Measurements from ENCODE around the gene OR2A25.

The OR2A25 gene

DNA sequence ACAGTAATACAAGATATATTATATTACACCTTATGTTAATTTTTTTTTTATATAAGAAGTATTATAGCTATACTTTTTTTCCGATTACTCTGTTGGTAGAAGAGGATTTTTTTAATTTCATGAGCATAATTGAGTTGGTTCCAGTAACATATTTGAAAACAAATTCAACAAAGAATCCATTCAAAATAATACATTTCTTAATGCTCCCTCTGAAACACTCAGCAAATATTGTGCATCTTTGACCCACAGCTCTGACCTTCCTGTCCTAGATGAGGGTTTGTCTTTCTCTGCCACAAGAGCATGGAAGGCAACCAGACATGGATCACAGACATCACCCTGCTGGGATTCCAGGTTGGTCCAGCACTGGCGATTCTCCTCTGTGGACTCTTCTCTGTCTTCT lies 39.7 kb downstream of the OR2A25 start, which contains the start of gene OR2A2:
Gene OR2A2 (plus strand): TSS at position 301 of the 400 bp plus-strand sequence. CDS start 0 bp downstream, at position 301.
- Histone ChIP-seq H3K4me3 (ENCODE audit: low read depth in 1 of 2, low read length in 2 of 2) (no peak within 1 kb of the TSS), H3K27ac (ENCODE audit: low read depth, low read length) (no peak within 1 kb of the TSS), H3K36me3 (ENCODE audit: control insufficient read depth in 1 of 2, insufficient read depth in 2 of 2, low read length in 2 of 2) (no peaks in the 10 kb centered on the region), H3K9me3 (ENCODE audit: control insufficient read depth in 1 of 2, low read length in 2 of 2) (no peaks in the 10 kb centered on the region), H3K4me1 (ENCODE audit: control insufficient read depth in 1 of 2, insufficient read depth in 2 of 2, low read length in 2 of 2) (no peaks in the 10 kb centered on the region), H3K27me3 (ENCODE audit: control insufficient read depth in 1 of 2, insufficient read depth in 2 of 2, low read length in 2 of 2) (no peaks in the 10 kb centered on the region), H3K9ac (ENCODE audit: low read depth in 1 of 2, low read length in 2 of 2) (no peak within 1 kb of the TSS)

DNA sequence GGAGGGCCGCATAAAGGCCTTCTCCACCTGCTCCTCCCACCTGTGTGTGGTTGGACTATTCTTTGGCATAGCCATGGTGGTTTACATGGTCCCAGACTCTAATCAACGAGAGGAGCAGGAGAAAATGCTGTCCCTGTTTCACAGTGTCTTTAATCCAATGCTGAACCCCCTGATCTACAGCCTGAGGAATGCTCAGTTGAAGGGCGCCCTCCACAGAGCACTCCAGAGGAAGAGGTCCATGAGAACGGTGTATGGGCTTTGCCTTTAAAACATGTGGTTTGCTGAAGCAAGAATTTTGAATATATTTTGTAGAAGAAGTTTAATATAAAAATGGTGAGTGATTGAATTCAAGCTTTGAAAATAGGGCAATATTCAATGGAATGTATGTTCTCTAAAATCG lies 40.7 kb downstream of the OR2A25 start:
- H3K9ac ChIP-seq (ENCODE audit: low read depth in 1 of 2, low read length in 2 of 2): no peak overlapping the region
- no peaks in the 10 kb centered on the region for H3K27me3 ChIP-seq (ENCODE audit: control insufficient read depth in 1 of 2, insufficient read depth in 2 of 2, low read length in 2 of 2)
- no peaks in the 10 kb centered on the region for H3K36me3 ChIP-seq (ENCODE audit: control insufficient read depth in 1 of 2, insufficient read depth in 2 of 2, low read length in 2 of 2)
- no peaks in the 10 kb centered on the region for H3K4me1 ChIP-seq (ENCODE audit: control insufficient read depth in 1 of 2, insufficient read depth in 2 of 2, low read length in 2 of 2)
- H3K9me3 ChIP-seq (ENCODE audit: control insufficient read depth in 1 of 2, low read length in 2 of 2): no peaks in the 10 kb centered on the region
- no peak overlapping the region for H3K4me3 ChIP-seq (ENCODE audit: low read depth in 1 of 2, low read length in 2 of 2)
- no peak overlapping the region for H3K27ac ChIP-seq (ENCODE audit: low read depth, low read length)

DNA sequence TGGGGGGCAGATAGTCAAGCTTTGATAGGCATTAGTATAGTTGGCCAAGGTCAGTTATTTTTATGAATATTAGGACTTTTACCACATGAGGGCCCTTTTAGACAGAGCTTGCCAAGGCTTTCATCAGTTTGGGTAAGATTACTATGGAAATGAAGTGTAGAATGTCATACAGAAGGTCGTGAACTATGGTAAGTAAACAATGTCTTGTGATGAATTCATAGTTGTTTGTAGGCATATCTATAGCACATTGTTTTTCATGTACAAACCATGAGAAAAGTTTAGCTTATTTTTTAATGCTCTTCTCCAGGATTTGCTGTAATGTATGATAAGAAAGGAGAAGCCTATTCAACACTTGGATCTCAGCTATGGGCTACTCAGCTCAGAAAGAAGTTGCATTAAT lies 44.0 kb downstream of the OR2A25 start:
- H3K27ac ChIP-seq (ENCODE audit: low read depth, low read length): no peak overlapping the region
- H3K4me3 ChIP-seq (ENCODE audit: low read depth in 1 of 2, low read length in 2 of 2): no peak overlapping the region
- no peaks in the 10 kb centered on the region for H3K36me3 ChIP-seq (ENCODE audit: control insufficient read depth in 1 of 2, insufficient read depth in 2 of 2, low read length in 2 of 2)
- no peaks in the 10 kb centered on the region for H3K9me3 ChIP-seq (ENCODE audit: control insufficient read depth in 1 of 2, low read length in 2 of 2)
- no peaks in the 10 kb centered on the region for H3K4me1 ChIP-seq (ENCODE audit: control insufficient read depth in 1 of 2, insufficient read depth in 2 of 2, low read length in 2 of 2)
- H3K27me3 ChIP-seq (ENCODE audit: control insufficient read depth in 1 of 2, insufficient read depth in 2 of 2, low read length in 2 of 2): no peaks in the 10 kb centered on the region
- no peak overlapping the region for H3K9ac ChIP-seq (ENCODE audit: low read depth in 1 of 2, low read length in 2 of 2)

DNA sequence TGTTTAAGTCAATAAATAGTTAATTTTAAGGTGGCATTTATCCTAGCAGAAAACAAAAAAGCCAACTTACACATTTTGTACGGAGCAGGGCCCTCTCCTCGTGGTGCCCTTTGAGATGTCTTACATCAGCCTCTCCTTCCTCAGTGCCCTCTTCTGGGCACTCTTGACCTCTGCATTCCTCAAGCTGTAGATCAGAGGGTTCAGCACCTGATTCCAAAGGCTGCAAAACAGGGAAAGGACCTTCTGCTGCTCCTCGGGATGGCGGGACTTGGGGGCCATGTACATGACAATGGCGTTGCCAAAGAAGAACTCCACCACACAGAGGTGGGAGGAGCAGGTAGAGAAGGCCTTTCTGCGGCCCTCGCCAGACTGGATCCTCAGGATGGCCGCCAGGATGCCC lies 48.7 kb downstream of the OR2A25 start:
- Histone ChIP-seq H3K4me3 (ENCODE audit: low read depth in 1 of 2, low read length in 2 of 2) (no peak overlapping the region), H3K9me3 (ENCODE audit: control insufficient read depth in 1 of 2, low read length in 2 of 2) (no peaks in the 10 kb centered on the region), H3K27me3 (ENCODE audit: control insufficient read depth in 1 of 2, insufficient read depth in 2 of 2, low read length in 2 of 2) (no peaks in the 10 kb centered on the region), H3K27ac (ENCODE audit: low read depth, low read length) (no peak overlapping the region), H3K4me1 (ENCODE audit: control insufficient read depth in 1 of 2, insufficient read depth in 2 of 2, low read length in 2 of 2) (no peaks in the 10 kb centered on the region), H3K36me3 (ENCODE audit: control insufficient read depth in 1 of 2, insufficient read depth in 2 of 2, low read length in 2 of 2) (no peaks in the 10 kb centered on the region), H3K9ac (ENCODE audit: low read depth in 1 of 2, low read length in 2 of 2) (no peak overlapping the region)

DNA sequence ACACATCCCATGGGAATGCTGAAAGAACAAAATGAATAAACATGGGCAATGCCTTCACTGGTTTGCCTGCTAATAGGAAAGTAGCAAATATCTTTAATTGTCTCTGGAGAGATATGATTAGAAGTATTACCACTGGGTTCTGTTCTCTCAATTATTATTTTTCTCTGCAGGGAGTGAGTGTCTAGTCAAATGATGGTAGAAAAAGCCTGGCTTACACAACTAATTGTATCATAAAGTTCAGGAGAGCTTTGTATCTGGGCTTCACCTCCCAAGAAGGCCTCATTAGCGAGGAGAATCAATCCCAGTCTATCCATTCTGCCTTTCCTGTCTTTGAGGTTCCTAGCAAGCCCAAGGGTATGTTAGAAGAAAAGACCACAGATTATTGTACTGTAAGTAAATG lies 53.3 kb downstream of the OR2A25 start, which contains the start of gene OR2A14:
Gene OR2A14 (plus strand): TSS at position 301 of the 400 bp plus-strand sequence. CDS start 5,937 bp downstream, outside the sequence.
- H3K4me3 ChIP-seq (ENCODE audit: low read depth in 1 of 2, low read length in 2 of 2): no peak within 1 kb of the TSS
- no peaks in the 10 kb centered on the region for H3K27me3 ChIP-seq (ENCODE audit: control insufficient read depth in 1 of 2, insufficient read depth in 2 of 2, low read length in 2 of 2)
- no peaks in the 10 kb centered on the region for H3K9me3 ChIP-seq (ENCODE audit: control insufficient read depth in 1 of 2, low read length in 2 of 2)
- H3K36me3 ChIP-seq (ENCODE audit: control insufficient read depth in 1 of 2, insufficient read depth in 2 of 2, low read length in 2 of 2): no peaks in the 10 kb centered on the region
- no peak within 1 kb of the TSS for H3K9ac ChIP-seq (ENCODE audit: low read depth in 1 of 2, low read length in 2 of 2)
- H3K27ac ChIP-seq (ENCODE audit: low read depth, low read length): no peak within 1 kb of the TSS
- no peaks in the 10 kb centered on the region for H3K4me1 ChIP-seq (ENCODE audit: control insufficient read depth in 1 of 2, insufficient read depth in 2 of 2, low read length in 2 of 2)
